DMS 273 treated with DMSO at 0.1 percent for 48 hours (cell line): ENCODE measurements around the gene GLTP.
A peak's percentile ranks its signal among the peaks of the same experiment; 100 is the strongest.
"Not testable (repeated sequence)": the region's sequence is repeated elsewhere in the genome, so short reads cannot be mapped to it uniquely, and the experiment has no call there.

Experiments used
- DNase-seq: peaks from one replicate; lab custom pipeline; 2025; lab: John Stamatoyannopoulos, UW

Gene GLTP

DNA sequence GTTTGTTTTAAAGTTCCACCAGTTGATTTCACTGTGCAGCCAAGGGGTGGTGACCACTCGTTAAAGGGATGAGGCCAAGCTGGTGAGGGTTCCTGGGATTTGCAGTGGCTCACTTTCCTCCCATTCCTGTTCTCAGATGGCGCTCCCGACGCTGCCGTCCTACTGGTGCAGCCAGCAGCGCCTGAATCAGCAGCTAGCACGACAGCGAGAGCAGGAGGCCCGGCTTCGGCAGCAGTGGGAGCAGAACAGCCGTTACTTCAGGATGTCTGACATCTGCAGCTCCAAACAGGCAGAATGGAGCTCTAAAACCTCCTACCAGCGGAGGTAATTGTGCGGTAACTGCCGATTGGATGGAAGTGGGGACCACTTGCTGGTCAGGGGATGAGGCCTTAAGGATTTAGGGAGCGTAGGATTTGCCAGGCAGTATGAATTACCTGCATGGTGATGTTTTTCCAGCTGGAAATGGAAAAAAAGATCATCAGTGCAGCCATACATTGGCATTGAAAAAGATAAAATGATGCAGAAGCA, 22.6 kb upstream of the GLTP start:
- DNase-seq = no peak

DNA sequence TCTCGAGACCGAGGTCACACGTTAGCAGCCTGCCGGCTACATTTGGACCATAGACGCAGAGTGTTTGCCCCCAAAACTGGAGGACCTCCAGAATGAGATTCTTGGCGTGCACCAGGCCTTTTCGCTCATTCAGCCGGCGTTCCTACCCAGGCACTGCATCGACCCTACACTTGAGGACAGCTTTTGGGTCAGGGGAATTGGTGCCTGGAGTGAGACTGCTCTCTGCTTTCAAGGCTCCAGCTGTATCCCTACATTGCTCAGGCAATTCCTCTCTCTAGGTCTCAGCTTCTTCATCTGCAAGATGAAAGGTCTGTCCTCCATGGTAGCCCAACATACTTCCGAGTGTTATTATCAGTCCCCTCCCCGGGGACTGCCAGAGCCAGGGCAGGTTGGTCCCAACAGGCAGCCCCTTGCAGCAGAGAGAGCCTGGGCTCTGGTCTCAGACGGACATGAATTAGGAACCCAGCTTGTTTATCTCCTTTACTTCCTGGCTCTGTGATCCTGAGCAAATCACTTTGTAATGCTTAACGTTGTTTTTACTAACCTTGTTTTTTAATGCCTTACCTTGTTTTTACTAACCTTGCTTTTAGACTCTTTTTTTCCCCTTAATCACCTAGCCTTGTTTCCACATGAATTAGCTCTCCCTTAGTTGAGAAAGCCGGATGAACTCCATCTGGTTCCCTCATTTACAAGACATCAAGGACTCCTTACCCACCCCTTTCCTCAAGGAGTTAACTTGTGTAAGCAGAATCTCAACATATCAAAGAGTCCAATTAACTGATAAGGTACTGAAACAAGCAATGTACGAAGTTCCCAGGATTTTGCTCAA, 20.6 kb upstream of the GLTP start:
- DNase-seq = no peak

DNA sequence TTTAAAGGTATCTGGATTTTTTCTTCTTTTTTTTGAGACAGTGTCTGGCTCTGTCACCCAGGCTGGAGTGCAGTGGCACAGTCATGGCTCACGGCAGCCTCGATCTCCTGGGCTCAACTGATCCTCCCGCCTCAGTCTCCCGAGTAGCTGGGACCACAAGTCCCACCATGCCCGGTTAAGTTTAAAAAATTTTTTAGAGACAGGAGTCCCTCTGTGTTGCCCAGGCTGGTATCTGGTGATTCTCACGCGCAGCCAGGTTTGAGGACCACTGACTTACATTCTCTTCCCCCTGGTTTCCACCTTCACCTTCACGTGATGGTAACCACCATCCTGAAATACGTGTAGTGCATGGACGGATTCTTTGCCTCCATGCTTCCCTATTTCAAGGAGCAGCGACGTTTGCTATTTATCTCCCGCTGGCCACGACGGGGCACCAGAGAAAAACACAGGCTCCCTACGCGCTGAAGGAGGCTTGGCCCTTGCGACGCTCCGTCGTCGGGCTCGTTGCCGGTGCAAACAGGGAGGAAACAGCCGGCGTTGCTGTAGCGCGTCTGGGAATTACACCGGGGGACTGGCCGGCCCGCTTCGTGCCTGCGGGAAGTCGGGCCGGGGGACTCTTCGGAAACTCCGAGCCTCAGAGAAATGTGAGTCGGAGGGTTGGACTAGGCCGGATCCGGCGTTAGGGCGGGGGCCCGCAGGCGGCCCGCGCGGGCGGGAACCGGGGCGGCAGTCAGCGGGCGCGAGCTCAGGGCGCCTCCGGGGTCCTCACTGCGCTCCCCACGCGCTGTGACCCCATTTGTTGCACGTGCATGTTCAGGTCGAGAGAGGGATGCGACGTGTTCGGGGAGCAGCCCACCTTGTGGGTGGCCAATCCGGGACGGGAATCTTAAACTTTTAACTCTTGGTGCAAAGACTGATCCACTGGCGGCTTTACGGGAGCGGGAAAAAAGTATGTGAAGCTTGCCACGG, 19.7 kb upstream of the GLTP start, which contains the start of gene TCHP:
Gene TCHP (plus strand): TSS at position 492 of the 969 bp plus-strand sequence. CDS start 2,753 bp downstream, outside the sequence.
- peak; percentile 25 for DNase-seq

DNA sequence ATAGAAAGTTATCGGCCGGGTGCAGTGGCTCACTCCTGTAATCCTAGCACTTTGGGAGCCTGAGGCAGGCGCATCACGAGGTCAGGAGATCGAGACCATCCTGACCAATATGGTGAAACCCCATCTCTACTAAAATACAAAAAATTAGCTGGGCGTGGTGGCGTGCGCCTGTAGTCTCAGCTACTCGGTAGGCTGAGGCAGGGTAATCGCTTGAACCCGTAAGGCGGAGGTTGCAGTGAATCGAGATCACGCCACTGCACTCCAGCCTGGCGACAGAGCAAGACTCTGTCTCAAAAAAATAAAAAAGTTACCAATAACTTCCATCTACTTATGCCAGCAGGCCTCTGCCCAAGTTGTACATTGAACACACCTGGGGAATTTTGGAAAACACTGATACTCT, 19.0 kb upstream of the GLTP start:
- not testable (repeated sequence) for DNase-seq

DNA sequence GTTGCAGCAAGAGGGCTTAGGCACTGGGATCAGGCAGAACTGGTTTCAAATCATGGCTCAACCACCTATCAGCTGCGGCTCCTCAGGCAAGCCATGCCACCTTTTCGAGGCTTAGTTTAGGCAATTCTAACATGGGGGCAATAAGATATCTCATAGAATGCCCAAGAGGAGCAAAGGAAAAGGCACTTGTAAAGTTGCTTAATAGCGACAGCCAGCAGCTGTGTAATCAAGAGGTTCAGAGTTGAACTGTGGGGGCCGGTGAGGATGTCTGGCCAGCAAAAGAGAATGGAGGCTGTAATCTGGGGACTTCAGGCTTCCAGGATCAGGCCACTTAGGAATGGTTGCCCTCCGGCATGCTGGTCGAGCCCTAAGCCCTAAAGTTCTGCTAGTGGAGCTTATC, 16.7 kb upstream of the GLTP start:
- no peak for DNase-seq

DNA sequence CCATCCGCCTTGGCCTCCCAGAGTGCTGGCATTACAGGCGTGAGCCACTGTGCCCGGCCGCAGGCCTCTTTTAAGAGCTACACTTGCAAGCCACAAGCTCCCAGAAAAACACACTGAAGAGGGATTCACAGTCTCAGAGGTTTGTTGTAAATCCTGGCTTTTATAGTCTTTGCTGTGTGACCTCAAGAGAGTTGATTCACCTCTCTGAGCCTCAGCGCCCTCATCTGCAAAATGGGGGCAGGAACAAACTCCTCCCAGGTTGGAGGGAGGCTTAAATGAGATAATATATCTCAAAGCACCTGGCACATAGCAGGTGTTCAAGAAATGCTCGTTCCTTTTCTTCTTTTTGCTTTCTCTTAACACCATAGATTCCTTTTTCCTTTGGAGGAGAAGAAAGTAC, 15.8 kb upstream of the GLTP start:
- DNase-seq = no peak

DNA sequence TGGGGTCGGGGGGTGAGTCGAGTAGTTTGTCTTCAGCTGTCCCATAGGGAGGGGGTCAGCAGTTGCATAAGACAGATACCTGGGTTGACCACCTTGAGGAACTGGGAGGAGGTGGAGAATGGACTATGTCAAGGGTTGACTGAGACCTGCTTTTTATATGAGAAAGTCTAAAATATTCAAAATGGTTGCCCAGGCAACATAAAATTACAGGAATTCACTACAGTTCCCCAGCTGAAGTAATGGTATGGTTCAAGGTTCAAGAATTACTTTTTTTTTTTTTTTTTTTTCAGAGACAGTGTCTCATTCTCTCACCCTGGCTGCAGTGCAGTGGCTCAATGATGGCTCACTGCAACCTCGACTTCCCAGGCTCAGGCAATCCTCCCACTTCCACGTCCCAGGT, 14.6 kb upstream of the GLTP start:
- DNase-seq = no peak

DNA sequence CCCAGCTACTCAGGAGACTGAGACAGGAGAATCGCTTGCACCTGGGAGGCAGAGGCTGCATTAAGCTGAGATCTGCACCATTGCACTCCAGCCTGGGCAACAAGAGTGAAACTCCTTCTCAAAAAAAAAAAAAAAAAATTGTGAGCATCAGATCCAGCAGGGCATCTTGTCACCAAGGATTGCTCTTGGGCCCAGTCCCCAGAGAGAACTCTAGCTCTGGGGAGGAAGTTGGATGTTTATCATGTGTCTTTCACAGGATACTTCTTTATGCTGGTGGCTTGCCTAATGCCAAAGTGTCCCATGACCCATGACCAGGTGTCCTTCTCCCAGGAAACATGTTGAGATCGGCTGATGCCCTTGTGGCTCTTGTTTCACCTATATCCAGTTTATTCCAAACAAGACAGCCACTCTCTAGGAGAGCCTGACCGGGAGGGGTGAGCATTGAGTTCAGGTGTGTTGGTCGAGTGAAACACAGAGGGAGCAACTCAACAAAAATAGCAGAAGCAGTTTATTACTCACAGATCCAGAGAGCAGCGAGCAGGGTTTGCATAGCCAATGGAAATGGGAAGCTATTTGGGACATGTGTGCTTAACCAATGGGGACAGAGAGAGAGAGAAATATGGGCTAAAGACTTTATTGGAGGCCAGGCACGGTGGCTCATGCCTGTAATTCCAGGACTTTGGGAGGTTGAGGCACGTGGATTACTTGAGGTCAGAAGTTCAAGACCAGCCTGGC, 13.1 kb upstream of the GLTP start:
- no peak for DNase-seq

DNA sequence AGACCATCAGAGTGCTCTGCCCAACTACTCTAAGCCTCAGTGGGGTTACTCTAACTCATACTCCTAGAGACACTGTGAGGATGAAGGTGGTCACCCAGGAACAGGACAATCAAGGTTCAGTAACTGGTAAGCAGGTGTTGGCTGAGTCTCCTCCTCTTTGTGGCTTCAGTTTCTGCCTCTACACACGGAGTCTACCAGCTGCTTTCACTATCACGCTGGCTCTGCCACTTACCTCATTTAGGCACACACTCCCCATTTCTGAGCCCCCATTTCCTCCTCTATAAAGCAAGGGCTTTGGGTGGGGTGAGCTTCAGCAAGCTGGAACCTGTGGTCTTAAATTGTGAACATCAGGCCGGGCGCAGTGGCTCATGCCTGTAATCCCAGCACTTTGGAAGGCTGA, 12.4 kb upstream of the GLTP start:
- no peak for DNase-seq

DNA sequence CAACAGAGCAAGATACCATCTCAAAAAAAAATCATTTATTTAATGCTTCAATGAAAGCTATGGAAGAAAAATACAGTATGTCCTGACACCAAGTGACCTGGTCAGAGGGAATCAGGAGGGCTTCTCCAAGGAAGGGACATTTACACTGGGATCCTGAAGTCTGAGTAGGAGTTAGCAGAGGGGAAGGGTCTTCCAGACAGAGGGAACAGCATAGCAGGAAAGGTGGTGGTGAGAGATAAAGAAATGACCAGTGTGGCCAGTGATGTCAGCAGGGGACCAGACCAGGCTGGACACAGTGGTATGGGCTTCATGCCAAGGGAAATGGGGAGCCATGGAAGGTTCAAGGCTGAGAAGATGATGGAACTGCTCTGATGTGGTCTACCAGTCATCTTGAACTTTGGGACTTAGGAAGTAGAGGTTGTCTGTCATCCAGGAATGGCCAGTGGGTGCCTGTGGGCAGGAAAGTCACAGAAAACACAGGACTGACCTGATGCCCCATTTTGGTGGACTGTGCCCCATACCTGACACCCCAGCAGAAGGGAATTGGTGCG, 11.9 kb upstream of the GLTP start:
- no peak for DNase-seq

DNA sequence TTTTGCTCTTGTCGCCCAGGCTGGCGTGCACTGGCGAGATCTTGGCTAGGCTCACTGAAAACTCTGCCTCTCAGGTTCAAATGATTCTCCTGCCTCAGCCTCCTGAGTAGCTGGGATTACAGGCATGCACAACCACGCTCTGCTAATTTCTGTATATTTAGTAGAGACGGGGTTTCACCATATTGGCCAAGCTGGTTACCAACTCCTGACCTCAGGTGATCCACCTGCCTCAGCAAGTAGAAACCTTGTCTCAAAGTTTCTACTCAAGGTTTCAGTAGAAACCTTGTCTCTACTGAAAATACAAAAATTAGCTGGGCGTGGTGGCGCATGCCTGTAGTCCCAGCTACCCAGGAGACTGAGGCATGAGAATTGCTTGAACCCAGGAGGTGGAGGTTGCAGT, 11.4 kb upstream of the GLTP start:
- DNase-seq = not testable (repeated sequence)

DNA sequence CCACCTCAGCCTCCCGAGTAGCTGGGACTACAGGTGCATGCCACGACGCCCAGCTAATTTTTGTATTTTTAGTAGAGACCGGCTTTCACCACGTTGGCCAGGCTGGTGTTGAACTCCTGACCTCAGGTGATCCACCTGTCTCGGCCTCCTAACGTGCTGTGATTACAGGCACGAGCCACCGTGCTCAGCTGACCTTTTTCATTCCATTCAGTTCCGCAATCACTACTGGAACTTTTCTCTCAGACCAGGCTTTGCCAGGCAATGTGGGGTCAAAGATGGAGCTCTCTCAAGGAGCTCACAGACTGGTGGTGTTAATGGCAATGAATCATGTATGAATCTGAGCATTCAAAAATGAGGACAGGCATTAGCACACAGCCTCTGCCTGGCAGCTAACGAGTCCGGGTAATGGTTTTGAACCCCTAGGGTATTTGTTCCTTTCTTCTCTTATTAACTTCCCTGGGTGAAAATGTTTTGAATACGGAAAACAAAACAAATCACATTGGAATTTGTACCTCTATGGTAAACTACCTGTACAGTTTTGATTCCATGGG, 10.4 kb upstream of the GLTP start:
- DNase-seq = no peak

DNA sequence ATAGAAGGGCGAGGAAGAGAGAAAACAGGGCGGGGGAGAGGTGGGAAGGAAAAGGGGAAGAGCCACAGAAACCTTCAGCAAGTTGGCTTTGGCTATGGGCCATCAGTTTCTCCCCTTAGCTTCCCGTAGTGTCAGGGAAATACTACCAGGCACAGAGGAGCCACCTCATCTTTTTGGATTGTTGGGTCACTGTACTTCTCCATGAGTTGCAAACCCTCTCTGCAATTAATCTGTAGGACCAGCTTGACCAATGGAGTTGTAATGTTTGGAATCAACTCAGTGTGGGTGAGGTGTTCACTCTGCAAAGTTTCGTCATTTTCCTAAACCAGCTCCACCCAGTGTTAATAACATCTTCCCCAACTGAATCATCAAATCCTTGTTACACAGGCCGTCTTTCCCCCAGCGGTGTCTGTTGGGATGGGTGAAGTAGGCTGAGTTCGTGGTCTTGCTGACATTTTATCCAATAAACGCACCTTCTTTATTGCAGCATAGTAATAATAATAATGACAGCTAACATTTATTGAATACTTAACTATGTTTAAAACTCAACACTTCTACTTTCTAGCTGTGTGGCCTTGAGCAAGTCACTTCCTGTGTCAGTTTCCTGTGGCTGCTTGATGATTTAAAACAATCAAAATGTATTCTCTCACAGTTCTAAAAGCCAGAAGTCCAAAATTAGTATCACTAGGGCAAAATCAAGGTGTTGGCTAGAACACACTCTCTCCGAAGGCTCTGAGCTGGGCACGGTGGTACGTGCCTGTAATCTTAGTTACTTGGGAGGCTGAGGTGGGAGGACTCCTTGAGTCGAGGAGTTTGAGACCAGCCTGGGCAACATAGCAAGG, 8.1 kb upstream of the GLTP start:
- DNase-seq = no peak

DNA sequence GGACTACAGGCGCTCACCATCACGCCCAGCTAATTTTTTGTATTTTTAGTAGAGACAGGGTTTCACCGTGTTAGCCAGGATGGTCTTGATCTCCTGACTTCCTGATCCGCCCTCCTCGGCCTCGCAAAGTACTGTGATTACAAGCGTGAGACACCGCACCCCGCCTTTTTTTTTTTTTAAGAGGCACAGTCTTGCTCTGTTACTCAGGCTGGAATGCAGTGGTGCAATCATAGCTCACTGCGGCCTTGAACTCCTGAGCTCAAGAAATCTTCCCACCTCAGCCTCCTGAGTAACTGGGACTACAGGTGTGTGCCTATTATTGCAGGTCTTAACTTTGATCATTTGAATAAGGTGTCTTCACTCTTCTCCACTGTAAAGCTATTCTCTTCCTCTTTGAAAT, 5.3 kb upstream of the GLTP start:
- no peak for DNase-seq

DNA sequence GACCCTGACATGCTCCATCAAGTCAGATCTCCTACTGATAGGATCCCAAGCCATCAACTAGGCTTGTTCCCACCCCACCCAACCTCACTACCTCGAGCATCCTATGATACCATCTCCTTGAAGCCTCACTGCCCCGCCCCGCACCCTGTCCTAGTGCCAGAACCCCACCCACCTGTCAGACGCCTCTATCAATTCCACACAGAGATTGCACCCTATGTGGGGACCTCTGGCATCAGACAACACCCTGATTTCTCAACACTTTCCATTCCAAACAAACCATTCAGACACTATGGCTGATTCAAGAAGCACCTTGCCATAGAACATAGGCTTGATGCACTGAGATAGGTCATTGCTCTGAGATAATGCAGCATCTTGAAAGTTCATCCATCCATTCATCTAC, 3.1 kb upstream of the GLTP start:
- DNase-seq = no peak

DNA sequence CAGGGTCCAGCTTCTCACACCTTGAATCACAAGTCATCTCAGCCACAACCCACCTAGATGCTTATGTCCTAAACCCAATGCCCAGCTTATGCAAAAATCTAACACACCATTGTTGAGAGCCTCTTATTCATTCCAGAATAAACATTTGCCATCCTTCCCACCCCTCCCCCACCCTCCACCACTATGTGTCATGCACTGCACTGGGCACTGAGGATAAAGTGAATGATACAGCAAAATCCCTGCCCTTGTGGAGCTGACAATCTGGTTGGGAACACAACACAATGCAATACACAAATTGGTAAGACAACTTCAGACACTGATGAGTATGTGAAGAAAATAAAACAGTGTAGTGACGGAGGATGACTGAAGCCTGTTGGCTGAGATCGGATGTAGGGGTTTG, 1.4 kb upstream of the GLTP start:
- no peak for DNase-seq

DNA sequence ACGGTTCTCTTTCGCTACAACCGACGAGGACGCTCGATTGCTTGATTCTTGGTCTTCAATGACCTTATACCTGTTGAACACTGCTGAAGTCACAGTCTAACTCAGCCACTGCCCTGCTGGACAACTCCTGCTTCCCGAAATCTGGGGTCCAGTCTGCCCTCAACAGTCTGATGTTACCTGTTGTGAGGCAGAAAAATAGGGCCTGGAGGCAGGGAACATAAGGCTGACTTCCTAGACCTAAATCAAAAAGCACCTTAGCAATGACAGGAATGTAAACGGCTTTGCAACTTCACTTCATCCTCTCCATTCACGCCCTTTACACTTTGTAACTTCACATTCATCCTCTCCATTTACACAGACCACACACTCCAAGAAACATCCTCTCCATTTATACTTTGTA, 597 bp upstream of the GLTP start:
- DNase-seq = no peak

DNA sequence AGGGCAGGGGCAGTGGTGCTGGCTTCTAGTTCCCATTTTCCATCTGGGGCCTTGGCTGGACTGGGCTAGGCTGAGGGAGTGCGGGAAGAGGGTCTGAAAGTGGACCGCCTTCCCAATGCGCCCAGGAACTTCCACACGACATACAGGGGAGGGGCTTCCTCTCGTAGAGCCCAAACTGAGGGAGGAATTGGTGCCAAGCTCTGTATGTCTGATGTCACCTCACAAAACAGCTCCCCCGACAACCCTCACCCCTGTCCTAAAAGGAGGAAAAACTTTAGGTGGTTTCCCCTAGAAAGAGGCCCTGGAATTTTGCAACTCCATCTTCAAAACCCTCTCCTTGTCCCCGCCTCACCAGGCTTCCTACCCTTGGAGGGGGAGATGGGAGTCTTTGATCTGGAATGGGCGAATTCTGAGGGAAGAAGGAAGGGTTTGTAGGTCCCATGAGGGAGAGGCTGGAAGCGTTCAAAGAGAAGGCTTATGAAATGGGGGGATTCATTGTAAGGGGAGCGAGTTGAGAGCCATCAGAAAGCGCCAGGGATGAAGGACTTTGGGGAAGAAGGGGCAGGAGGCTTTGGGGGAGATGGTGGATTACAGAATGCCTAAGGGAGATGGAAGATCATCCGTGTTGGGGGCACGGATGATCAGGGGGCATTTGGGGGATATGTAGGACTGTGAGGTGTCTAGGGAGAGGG, 844 bp downstream of the GLTP start:
- DNase-seq = no peak

DNA sequence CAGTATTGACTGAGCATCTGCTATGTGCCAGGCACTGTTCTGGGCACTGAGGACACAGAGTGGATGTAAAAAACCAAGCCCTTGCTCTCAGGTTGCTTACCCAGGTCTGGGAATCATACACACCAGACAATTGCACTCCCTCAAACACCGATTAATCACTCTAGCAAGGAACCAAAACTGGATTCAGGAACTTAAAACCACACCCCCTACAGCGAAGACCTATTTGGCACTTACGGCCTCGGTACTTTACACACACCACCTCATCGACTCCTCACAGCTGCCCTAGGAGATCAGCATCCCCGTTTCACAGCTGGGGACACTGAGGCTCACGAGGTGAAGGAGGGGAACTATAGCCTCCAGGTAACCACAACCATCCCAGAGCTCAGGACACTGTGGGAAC, 1.6 kb downstream of the GLTP start:
- no peak for DNase-seq

DNA sequence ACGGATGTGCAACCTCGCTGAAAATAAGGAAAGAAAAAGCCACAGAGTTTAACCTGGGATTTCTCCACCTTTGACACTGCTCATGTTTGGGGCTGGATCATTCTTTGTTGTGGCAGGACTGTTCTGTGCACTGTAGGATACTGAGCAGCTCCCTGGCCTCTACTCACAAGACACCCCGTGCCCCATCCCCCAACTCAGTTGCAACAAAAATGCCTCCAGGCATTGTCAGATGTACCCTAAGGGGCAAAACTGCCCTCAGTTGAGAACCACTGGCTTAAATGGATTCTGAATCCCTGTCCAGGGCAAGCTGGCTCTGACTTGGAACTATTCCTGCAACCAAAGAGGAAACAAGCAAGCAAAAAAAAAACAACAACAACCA, 2.1 kb downstream of the GLTP start:
- no peak for DNase-seq
